Mesenchymal stem cell (in vitro differentiated cells and primary cell): ENCODE measurements around the gene C1QTNF1.
A peak's percentile ranks its signal among the peaks of the same experiment; 100 is the strongest.

ENCODE experiments used
- DNase-seq: peaks from one replicate; pipeline ENCODE4 v3.0.0-alpha.2; 2013
- H2AFZ ChIP-seq: one replicate; pipeline ENCODE4 v1.6.1; 2013; ENCODE audit warnings: low read depth, mild to moderate bottlenecking, control low read depth, inconsistent platforms, low read length, moderate library complexity
- H2AK5ac ChIP-seq: 2 replicates; pipeline ENCODE4 v1.6.1; 2013; ENCODE audit warnings: low read length, moderate library complexity, mild to moderate bottlenecking, inconsistent platforms; ENCODE audit not compliant: severe bottlenecking
- H2BK120ac ChIP-seq: one replicate; pipeline ENCODE4 v1.6.1; 2013; ENCODE audit warnings: low read depth, mild to moderate bottlenecking, inconsistent platforms, low read length, moderate library complexity
- H2BK12ac ChIP-seq, 2 experiments: one replicate each; pipeline ENCODE4 v1.6.1; 2013; ENCODE audit warnings: inconsistent platforms in 2 of 2, low read length in 2 of 2, mild to moderate bottlenecking in 2 of 2, moderate library complexity in 2 of 2, control low read depth in 1 of 2
- H2BK15ac ChIP-seq: one replicate; pipeline ENCODE4 v1.6.1; 2013; ENCODE audit warnings: mild to moderate bottlenecking, low read depth, inconsistent platforms; ENCODE audit not compliant: poor library complexity, severe bottlenecking
- H2BK5ac ChIP-seq: 2 replicates; pipeline ENCODE4 v1.6.1; 2013; ENCODE audit warnings: low read depth, mild to moderate bottlenecking, low read length, control low read depth, inconsistent platforms; ENCODE audit not compliant: poor library complexity, severe bottlenecking
- H3K14ac ChIP-seq, 2 experiments: one replicate each; pipeline ENCODE4 v1.6.1; 2013; ENCODE audit warnings: inconsistent platforms in 2 of 2, low read length in 2 of 2, control low read depth in 1 of 2, mild to moderate bottlenecking in 1 of 2, moderate library complexity in 1 of 2
- H3K18ac ChIP-seq, 2 experiments: one replicate each; pipeline ENCODE4 v1.6.1; 2013; ENCODE audit warnings: inconsistent platforms in 2 of 2, low read length in 2 of 2, control low read depth in 1 of 2, low read depth in 1 of 2, mild to moderate bottlenecking in 1 of 2
- H3K23ac ChIP-seq, 2 experiments: one replicate each; pipeline ENCODE4 v1.6.1; 2013; ENCODE audit warnings: inconsistent platforms in 2 of 2, low read length in 2 of 2, mild to moderate bottlenecking in 2 of 2, moderate library complexity in 2 of 2, control low read depth in 1 of 2
- H3K27ac ChIP-seq: 2 replicates; pipeline ENCODE4 v1.5.1; 2013; ENCODE audit warnings: mild to moderate bottlenecking, moderate library complexity, low read length, control low read depth, inconsistent platforms; ENCODE audit not compliant: poor library complexity, severe bottlenecking
- H3K27me3 ChIP-seq, 2 experiments: 2 replicates each; pipeline versions ENCODE4 v1.6.1 to v1.7.0; 2013; ENCODE audit warnings: low read length in 2 of 2, mild to moderate bottlenecking in 2 of 2, moderate library complexity in 2 of 2, control low read depth in 1 of 2, inconsistent platforms in 1 of 2; ENCODE audit not compliant: control insufficient read depth in 1 of 2, insufficient read depth in 1 of 2
- H3K36me3 ChIP-seq, 2 experiments: 2 replicates each; pipeline versions ENCODE4 v1.6.1 to v1.7.0; 2013; ENCODE audit warnings: low read length in 2 of 2, control low read depth in 1 of 2, inconsistent platforms in 1 of 2, low read depth in 1 of 2, mild to moderate bottlenecking in 1 of 2; ENCODE audit not compliant: insufficient read depth in 2 of 2, control insufficient read depth in 1 of 2
- H3K4ac ChIP-seq, 2 experiments: one replicate each; pipeline ENCODE4 v1.6.1; 2013; ENCODE audit warnings: inconsistent platforms in 2 of 2, low read length in 2 of 2, mild to moderate bottlenecking in 2 of 2, moderate library complexity in 2 of 2, control low read depth in 1 of 2, low read depth in 1 of 2
- H3K4me1 ChIP-seq: 2 replicates; pipeline ENCODE4 v1.6.1; 2013; ENCODE audit warnings: low read depth, low read length, control low read depth; ENCODE audit not compliant: control insufficient read depth, insufficient read depth
- H3K4me2 ChIP-seq: 2 replicates; pipeline ENCODE4 v1.6.1; 2013; ENCODE audit warnings: low read length, mild to moderate bottlenecking, inconsistent platforms; ENCODE audit not compliant: poor library complexity, severe bottlenecking
- H3K4me3 ChIP-seq, 2 experiments: 2 replicates each; pipeline versions ENCODE4 v1.5.1 to v1.7.0; 2013; ENCODE audit warnings: low read length in 2 of 2, mild to moderate bottlenecking in 2 of 2, control low read depth in 1 of 2, low read depth in 1 of 2; ENCODE audit not compliant: insufficient read depth in 1 of 2
- H3K79me1 ChIP-seq: replicated peaks from 2 replicates; pipeline ENCODE4 v1.6.1; 2013; ENCODE audit warnings: mild to moderate bottlenecking, control low read depth, low read length, inconsistent platforms; ENCODE audit not compliant: poor library complexity, severe bottlenecking
- H3K9ac ChIP-seq: 2 replicates; pipeline ENCODE4 v1.7.0; 2013; ENCODE audit warnings: mild to moderate bottlenecking, low read length, moderate library complexity
- H3K9me3 ChIP-seq: 2 replicates; pipeline ENCODE4 v1.7.0; 2013; ENCODE audit warnings: mild to moderate bottlenecking, low read length; ENCODE audit not compliant: control insufficient read depth
- H4K8ac ChIP-seq: one replicate; pipeline ENCODE4 v1.6.1; 2013; ENCODE audit warnings: inconsistent platforms, mild to moderate bottlenecking, low read length, moderate library complexity
- H4K91ac ChIP-seq: one replicate; pipeline ENCODE4 v1.6.1; 2013; ENCODE audit warnings: mild to moderate bottlenecking, low read length, inconsistent platforms
- WGBS: methylation state at CpG from one replicate; pipeline ENCODE4 v1.1.7; 2013; ENCODE audit warnings: mixed read lengths; 5-methylcytosine and 5-hydroxymethylcytosine counted together

Gene C1QTNF1

DNA sequence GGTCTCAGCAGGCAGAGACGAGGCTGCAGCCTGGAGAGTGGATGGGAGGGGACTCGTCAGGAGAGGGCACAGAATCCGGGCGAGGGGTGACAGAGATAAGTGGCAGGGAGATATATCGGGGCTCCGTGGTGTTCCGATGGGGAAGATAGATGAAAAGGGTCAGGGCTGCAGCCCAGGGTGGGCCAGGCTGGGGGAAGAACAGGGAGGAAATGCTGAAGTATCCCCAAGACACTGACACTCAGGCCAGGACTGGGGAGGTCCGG is 46.4 kb upstream of the C1QTNF1 start:
- no peak overlapping the region for H3K14ac ChIP-seq
- H3K23ac ChIP-seq, result no peak overlapping the region
- peak overlapping the region; percentile 40 for H3K4me2 ChIP-seq
- WGBS, result 94% methylated on average over 8 of the region's 8 CpGs
- H4K8ac ChIP-seq, result no peak overlapping the region
- H4K91ac ChIP-seq, result no peak overlapping the region
- H3K27me3 ChIP-seq, result no peaks in the 10 kb centered on the region
- H3K9me3 ChIP-seq, result no peaks in the 10 kb centered on the region
- no peak overlapping the region for H2BK15ac ChIP-seq
- peak overlapping the region; percentile 70 for H3K9ac ChIP-seq
- H2BK12ac ChIP-seq, result no peak overlapping the region
- H3K27ac ChIP-seq, result no peak overlapping the region
- DNase-seq, result no peak
- no peak overlapping the region for H2AK5ac ChIP-seq
- H2BK5ac ChIP-seq, result no peak overlapping the region
- no peak overlapping the region for H2BK120ac ChIP-seq
- H3K4me3 ChIP-seq, result peak overlapping the region in 1 of 2 experiments; percentile 82
- no peak overlapping the region for H3K4ac ChIP-seq
- H3K4me1 ChIP-seq, result peaks cover 66% of the 10 kb centered on the region
- H3K79me1 ChIP-seq, result peaks cover 28% of the 10 kb centered on the region
- peaks cover 25 to 47% of the 10 kb centered on the region in 2 experiments for H3K36me3 ChIP-seq
- H2AFZ ChIP-seq, result no peak overlapping the region
- no peak overlapping the region for H3K18ac ChIP-seq

DNA sequence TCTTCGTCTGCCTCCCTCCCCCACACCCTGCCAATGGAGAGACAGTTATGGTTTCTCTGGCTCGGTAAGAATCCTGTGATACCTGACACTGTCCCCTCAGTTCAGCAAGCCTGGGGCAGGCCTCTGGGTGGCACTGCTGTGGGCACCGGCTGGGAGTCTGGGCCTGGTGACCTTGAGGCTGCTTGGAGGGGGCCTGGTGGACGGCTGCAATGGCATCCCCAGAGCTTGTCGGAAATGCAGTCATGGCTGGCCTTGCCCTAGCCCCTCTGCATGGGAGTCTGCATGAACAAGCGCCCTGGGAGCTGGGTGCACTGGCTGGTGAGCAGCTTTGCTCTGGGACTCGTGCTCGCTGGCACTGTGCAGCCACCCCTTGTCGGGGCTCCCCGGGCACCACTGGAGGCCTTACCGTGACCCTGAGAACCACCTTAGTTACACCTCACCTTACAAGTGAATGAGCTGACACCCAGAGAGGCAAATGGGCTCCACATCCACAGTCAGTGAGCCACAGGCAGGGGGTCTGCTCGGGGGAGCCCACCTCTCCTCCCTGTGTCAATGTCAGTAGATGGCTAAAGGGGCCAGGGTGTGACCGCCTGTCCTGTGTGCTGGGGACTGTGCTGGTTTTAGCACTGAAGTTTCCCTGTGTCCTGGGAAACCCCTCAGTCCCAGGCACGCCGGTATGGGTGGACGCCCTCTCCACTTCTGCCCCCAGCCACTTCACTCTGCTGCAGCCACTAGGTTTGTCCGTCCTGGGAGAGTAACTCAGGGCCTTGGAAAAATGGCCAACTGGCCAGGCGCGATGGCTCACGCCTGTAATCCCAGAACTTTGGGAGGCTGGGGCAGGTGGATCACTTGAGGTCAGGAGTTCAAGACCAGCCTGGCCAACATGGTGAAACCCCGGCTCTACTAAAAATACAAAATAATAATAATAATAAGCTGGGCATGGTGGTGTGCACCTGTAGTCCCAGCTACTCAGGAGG is 45.7 kb upstream of the C1QTNF1 start:
- Histone ChIP-seq H3K14ac (peak overlapping the region in 1 of 2 experiments; percentile 5), H3K4me3 (peak overlapping the region in 1 of 2 experiments; percentile 82), H3K9me3 (no peaks in the 10 kb centered on the region), H3K36me3 (peaks cover 23 to 41% of the 10 kb centered on the region in 2 experiments), H3K18ac (peak overlapping the region in 1 of 2 experiments; percentile 22), H3K27ac (no peak overlapping the region), H2AFZ (no peak overlapping the region), H2BK12ac (no peak overlapping the region), H2AK5ac (peak overlapping the region; percentile 29), H3K9ac (peak overlapping the region; percentile 70), H2BK5ac (no peak overlapping the region), H4K8ac (peak overlapping the region; percentile 57), H4K91ac (no peak overlapping the region), H3K27me3 (no peaks in the 10 kb centered on the region), H3K4ac (peak overlapping the region in 1 of 2 experiments; percentile 87), H3K23ac (no peak overlapping the region), H2BK15ac (no peak overlapping the region), H2BK120ac (no peak overlapping the region), H3K79me1 (peaks cover 26% of the 10 kb centered on the region), H3K4me2 (peak overlapping the region; percentile 74), H3K4me1 (peaks cover 60% of the 10 kb centered on the region)
- no peak for DNase-seq
- 94% methylated on average over 16 of the region's 21 CpGs for WGBS

DNA sequence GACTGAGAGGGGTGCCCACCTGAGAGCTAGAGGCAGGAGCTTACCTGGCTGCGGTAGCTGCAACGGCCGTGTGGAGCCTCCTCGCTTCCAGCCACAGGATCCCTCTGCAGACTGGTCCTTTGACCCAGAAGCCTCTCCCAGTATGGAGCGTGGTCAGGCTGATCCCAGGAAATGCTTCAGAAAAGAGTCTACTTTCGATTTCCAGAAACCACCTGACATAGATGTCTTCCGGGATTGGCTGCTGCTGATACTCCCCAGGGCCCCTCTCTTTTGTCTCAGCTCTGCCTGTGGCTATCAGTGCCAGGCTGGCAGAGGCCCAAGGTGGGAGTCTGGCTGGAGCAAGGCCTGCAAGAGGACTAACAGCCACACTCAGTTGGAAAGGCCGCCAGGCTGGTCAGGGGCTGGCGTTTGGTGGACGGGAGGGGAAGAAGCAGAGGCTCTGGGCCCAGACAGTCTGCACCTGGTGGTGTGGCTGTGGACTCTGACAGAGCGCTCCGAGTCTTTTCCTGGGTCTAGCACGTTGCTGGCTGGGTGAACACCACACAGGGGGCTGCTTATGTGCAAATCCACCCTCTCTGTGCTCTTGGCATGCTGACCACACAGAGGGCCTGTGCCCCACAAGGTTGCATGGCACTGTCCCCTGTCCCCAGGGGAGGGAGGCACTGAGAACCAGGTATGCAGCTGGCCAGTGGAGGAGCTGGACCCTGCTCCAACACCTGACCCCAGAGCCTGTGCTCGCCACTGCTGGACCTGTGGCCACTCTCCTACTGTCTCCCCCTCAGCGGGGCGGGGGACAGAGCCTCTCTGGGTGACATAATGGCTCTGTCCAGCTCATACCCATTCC is 44.0 kb upstream of the C1QTNF1 start, which contains the start of gene LGALS3BP:
Gene LGALS3BP, minus strand, starts transcription at position 144 of the 844 bp plus-strand sequence. CDS start 2,732 bp downstream, outside the sequence.
- Histone ChIP-seq H3K27me3 (no peaks in the 10 kb centered on the region), H2BK120ac (peak within 1 kb of the TSS; percentile 50), H2BK12ac (peak within 1 kb of the TSS; percentile 60 to 94), H3K27ac (peak within 1 kb of the TSS; percentile 77), H3K4me1 (peaks cover 47% of the 10 kb centered on the region), H2AFZ (peak within 1 kb of the TSS; percentile 6), H3K9ac (peak within 1 kb of the TSS; percentile 82), H3K9me3 (no peaks in the 10 kb centered on the region), H3K23ac (no peak within 1 kb of the TSS), H3K4me3 (peak within 1 kb of the TSS; percentile 51 to 82), H4K91ac (peak within 1 kb of the TSS; percentile 85), H2BK15ac (peak within 1 kb of the TSS; percentile 62), H3K36me3 (peaks cover 12 to 29% of the 10 kb centered on the region in 2 experiments), H3K18ac (peak within 1 kb of the TSS; percentile 83 to 92), H3K4ac (peak within 1 kb of the TSS; percentile 80 to 92), H3K14ac (peak within 1 kb of the TSS in 1 of 2 experiments; percentile 84), H3K4me2 (peak within 1 kb of the TSS; percentile 85), H2AK5ac (peak within 1 kb of the TSS; percentile 93), H2BK5ac (peak within 1 kb of the TSS; percentile 61), H4K8ac (peak within 1 kb of the TSS; percentile 98), H3K79me1 (peaks cover 20% of the 10 kb centered on the region)
- WGBS, result 74% methylated on average over 16 of the region's 16 CpGs
- peak; percentile 89 for DNase-seq
